BLaER1 treated with 17β-estradiol and CSF1 and Interleukin-3, amounts not matched to agents 10 nM and 100 nM (cell line): Measurements from ENCODE around the gene AEBP1.

Experiments
- H3K27ac ChIP-seq, 11 experiments: shearing (Covaris generic); formaldehyde crosslinking; 2 replicates each; pipeline ENCODE4 v1.8.1; 2022
- H3K27me3 ChIP-seq, 11 experiments: shearing (Covaris generic); formaldehyde crosslinking; 2 replicates each; pipeline ENCODE4 v1.8.1; 2022
- H3K36me3 ChIP-seq, 11 experiments: shearing (Covaris generic); formaldehyde crosslinking; 2 replicates each; pipeline ENCODE4 v1.8.1; 2022
- H3K4me1 ChIP-seq, 10 experiments: shearing (Covaris generic); formaldehyde crosslinking; 2 replicates each; pipeline ENCODE4 v1.8.1; 2022
- H3K4me2 ChIP-seq, 11 experiments: shearing (Covaris generic); formaldehyde crosslinking; 2 replicates each; pipeline ENCODE4 v1.8.1; 2022
- H3K4me3 ChIP-seq, 10 experiments: shearing (Covaris generic); formaldehyde crosslinking; 2 replicates each; pipeline ENCODE4 v1.8.1; 2022
- H3K9ac ChIP-seq, 11 experiments: shearing (Covaris generic); formaldehyde crosslinking; 2 replicates each; pipeline ENCODE4 v1.8.1; 2022
- H3K9me3 ChIP-seq, 11 experiments: shearing (Covaris generic); formaldehyde crosslinking; replicated peaks in 1 of 11; 2 replicates each; pipeline ENCODE4 v1.8.1; 2022
- H4K20me1 ChIP-seq, 11 experiments: shearing (Covaris generic); formaldehyde crosslinking; 2 replicates each; pipeline ENCODE4 v1.8.1; 2022
- Cebpa-rat ChIP-seq, 11 experiments: shearing (Covaris generic); IDR thresholded peaks; 2 replicates each; pipeline ENCODE4 v1.8.1; 2022

Gene AEBP1

DNA sequence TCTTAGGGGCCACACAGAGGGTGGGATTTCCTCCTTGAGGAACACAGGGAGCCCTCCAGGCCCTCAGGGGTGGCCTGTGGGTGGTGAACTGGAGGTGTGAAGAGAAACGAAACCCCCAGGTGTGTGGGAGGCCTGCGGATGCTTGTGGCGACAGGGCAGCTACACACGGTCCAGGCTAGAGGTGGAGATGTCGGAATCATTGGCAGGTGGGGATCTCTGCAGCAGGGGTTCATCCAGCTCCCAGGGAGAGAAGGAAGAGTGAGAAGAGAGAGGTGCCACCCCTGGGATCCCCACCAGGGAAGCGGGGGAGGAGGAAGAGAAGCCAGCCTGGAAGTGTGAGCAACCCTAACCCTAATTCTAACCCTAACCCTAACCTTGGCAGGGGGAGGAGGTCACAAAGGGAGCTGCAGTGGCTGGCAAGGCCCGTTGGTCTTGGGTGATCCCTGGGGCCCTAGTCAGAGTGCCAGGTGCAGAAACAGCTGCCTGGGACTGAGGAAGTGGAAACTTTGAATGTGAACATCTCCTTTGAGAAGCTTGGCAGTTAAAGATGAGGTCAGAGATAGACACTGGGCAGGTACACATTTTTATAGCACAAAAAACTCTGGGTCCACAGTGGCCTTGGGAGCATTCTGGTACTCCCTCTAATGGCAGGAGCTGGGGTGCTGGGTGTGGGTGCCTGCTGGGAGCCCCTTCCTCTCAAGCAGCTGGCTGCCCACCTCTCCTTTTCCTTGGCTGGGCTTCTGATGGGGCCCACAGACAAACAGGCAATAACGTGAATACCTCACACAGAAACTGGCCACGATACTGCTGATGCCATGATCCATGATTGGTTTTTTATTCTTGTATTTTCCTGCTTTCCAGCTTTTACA is 6.8 kb upstream of the AEBP1 start:
- TF ChIP-seq Cebpa-rat (IDR thresholded peaks at IDR 0.05): no peak
- Histone ChIP-seq H3K4me3 (peak overlapping the region in 2 of 10 experiments; percentile 18 to 35; a peak in 2 of 20 replicates), H3K4me1 (peaks cover 89 to 100% (median 100%) of the 10 kb centered on the region in 10 experiments), H3K27me3 (no peaks in the 10 kb centered on the region), H4K20me1 (no peaks in the 10 kb centered on the region), H3K27ac (peak overlapping the region; percentile 30 to 97 (median 84); a peak in 20 of 22 replicates), H3K9ac (peak overlapping the region in 9 of 11 experiments; percentile 18 to 84 (median 70); a peak in 18 of 22 replicates), H3K4me2 (peak overlapping the region; percentile 65 to 97 (median 85)), H3K9me3 (peaks cover 0 to 9% (median 5%) of the 10 kb centered on the region in 11 experiments; a peak in 8 of 22 replicates), H3K36me3 (no peaks in the 10 kb centered on the region)

DNA sequence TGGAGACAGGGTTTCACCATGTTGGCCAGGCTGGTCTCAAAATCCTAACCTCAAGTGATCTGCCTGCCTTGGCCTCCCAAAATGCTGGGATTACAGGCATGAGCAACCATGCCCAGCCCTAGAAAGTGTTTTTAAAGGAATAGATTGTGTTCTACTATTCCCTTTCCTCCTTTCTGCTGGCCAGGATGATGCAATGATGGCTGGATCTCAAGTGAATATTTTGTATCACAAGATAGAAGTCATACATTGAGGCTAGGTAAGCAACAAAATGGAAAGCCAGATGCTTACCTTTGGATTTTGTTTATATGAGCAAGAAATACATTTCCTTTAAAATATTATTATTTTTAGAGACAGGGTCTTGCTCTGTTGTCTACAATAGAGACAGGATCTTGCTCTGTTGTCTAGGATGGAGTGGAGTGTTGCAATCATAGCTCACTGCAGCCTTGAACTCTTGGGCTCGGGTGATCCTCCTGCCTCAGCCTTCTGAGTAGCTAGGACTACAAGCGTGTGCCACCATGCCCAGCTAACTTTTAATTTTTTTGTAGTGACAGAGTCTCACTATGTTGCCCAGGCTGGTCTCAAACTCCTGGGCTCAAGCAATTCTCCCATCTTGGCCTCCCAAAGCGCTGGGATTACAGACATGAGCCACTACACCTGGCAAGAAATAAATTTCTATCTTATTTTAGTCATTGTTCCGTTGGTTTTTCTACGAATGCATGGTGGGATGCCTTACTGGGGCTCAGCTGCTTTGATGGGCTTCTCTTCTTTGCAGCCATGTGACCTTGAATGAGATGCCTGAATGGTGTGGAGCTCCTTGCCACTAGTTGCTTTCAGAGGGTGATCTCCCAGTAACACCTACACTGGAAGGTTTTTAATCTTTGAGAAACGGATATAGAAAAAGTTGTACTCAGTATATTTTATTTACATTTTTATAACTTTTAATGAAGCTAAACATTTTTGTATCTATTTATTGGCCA is 5.8 kb upstream of the AEBP1 start:
- H3K27me3 ChIP-seq: no peaks in the 10 kb centered on the region; a peak in 1 of 22 replicates
- H3K4me2 ChIP-seq: peak overlapping the region; percentile 65 to 97 (median 85)
- H3K4me3 ChIP-seq: no peak overlapping the region
- peaks cover 0 to 5% (median 2%) of the 10 kb centered on the region in 11 experiments; a peak in 8 of 22 replicates for H3K9me3 ChIP-seq
- H3K27ac ChIP-seq: peak overlapping the region; percentile 1 to 97 (median 84); a peak in 20 of 22 replicates
- peak overlapping the region in 8 of 11 experiments; percentile 59 to 84 (median 74); a peak in 16 of 22 replicates for H3K9ac ChIP-seq
- H3K4me1 ChIP-seq: peaks cover 90 to 100% (median 100%) of the 10 kb centered on the region in 10 experiments
- H4K20me1 ChIP-seq: no peaks in the 10 kb centered on the region
- TF ChIP-seq Cebpa-rat (IDR thresholded peaks at IDR 0.05): peak in 2 of 11 experiments; percentile 51 to 54; a peak in 2 of 22 replicates
- H3K36me3 ChIP-seq: no peaks in the 10 kb centered on the region

DNA sequence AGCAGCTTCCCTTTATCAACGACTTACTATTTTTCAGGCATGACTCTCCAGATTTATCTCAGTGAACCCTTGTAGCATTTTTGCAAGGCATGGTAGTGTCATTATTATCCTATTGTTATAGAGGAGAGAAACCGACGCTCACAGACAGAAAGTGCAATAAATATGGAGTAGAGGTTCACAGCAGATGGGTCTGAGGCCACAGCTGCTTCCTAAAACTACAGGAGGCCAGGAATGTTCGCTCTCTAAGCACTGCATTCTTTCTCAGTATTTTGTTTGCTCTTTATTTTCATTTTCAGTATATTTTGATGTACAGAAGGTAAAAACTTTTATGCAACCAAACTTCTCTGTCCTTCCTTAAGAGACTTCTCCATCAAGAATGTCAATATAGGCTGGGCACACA is 4.5 kb upstream of the AEBP1 start:
- Histone ChIP-seq H3K27ac (peak overlapping the region; percentile 77 to 97 (median 89); a peak in 21 of 22 replicates), H3K4me2 (peak overlapping the region; percentile 81 to 97 (median 91)), H3K4me3 (no peak overlapping the region), H3K27me3 (no peaks in the 10 kb centered on the region; a peak in 1 of 22 replicates), H3K9me3 (no peaks in the 10 kb centered on the region), H4K20me1 (peaks cover 0 to 2% (median 0%) of the 10 kb centered on the region in 11 experiments; a peak in 4 of 22 replicates), H3K36me3 (no peaks in the 10 kb centered on the region), H3K9ac (peak overlapping the region in 10 of 11 experiments; percentile 64 to 89 (median 74); a peak in 17 of 22 replicates), H3K4me1 (peaks cover 84 to 93% (median 92%) of the 10 kb centered on the region in 10 experiments)
- TF ChIP-seq Cebpa-rat (IDR thresholded peaks at IDR 0.05): no peak

DNA sequence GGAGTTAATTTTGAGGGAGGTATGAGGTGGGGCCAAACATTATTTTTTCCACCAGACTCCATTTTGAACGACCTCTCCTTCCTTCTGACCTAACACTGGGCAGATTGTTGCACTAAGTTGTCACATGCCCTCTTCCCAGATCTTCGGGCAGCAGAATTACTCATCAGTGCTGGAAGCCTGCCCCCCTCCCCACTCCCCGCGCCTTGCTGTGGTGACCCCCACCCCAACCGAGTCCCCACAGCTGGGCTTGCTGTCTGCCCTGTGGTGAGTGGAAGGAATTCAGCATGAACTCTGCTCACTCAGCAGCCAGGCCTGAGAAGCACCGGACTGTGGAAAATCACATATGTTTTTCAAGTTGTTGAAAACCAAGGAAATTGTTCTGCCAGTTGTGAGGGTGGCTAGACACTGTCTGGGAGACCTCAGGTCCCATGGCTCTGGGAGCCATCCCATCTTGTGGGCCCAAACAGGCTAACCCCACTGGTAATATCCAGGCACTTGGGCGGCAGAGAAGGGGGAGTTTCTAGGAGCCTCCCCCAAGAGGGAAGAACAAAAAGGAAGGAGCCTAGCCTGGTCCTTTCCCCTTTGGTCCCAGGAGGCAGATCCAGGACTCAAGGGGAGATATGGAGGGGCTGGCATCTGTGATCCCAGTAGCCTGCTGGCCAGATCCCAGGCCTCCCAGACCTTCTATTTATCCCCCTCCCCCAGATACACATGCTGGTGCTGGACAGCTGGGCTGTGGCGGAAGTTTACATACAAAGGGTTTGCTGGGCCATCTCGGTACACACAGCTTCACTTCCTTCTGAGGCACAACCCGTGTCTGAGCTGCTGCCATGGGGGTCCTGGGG is 3.5 kb upstream of the AEBP1 start:
- H3K27me3 ChIP-seq: no peaks in the 10 kb centered on the region; a peak in 1 of 22 replicates
- H3K9ac ChIP-seq: peak overlapping the region; percentile 53 to 89 (median 73); a peak in 21 of 22 replicates
- peak overlapping the region; percentile 81 to 97 (median 91) for H3K4me2 ChIP-seq
- H3K4me1 ChIP-seq: peaks cover 83 to 92% (median 90%) of the 10 kb centered on the region in 10 experiments
- H3K27ac ChIP-seq: peak overlapping the region; percentile 77 to 97 (median 89)
- peak overlapping the region in 5 of 10 experiments; percentile 3 to 50 (median 17); a peak in 5 of 20 replicates for H3K4me3 ChIP-seq
- peaks cover 0 to 12% (median 9%) of the 10 kb centered on the region in 11 experiments; a peak in 17 of 22 replicates for H4K20me1 ChIP-seq
- TF ChIP-seq Cebpa-rat (IDR thresholded peaks at IDR 0.05): no peak
- no peaks in the 10 kb centered on the region for H3K9me3 ChIP-seq
- no peaks in the 10 kb centered on the region for H3K36me3 ChIP-seq

DNA sequence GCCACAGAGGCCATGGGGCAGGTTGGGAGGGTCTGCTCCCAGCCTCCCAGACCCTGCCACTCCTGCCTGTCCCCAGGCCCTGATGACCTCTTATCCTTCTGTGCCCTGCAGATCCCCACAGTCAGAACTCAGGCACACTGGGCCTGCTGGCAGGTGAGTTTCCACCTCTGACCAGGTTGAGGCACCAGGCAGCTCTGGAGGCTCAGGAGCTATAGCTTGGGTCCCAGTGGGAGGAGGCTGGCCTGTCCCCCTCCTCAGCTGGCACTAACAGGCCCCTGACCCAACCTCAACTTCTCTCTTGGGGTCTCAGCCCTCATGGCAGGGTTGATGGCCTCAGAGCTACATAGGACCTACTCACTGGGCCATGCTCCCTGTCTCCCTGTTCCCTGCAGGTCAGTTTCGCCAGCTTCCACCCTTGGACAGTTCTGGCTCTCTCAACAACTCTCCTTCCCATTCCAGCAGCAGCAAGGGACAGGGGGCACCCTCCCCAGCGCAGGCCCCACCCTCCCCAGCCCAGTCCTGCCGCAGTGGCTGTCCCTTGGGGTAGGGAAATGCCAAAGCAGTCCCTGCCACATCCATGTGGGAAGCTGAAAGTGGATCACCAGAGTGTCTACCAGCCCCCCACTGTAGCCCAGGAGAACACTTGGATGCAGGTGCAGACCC is 2.7 kb upstream of the AEBP1 start:
- H3K4me2 ChIP-seq: peak overlapping the region; percentile 81 to 97 (median 91)
- H3K4me3 ChIP-seq: peak overlapping the region in 5 of 10 experiments; percentile 3 to 50 (median 17); a peak in 5 of 20 replicates
- TF ChIP-seq Cebpa-rat (IDR thresholded peaks at IDR 0.05): no peak

DNA sequence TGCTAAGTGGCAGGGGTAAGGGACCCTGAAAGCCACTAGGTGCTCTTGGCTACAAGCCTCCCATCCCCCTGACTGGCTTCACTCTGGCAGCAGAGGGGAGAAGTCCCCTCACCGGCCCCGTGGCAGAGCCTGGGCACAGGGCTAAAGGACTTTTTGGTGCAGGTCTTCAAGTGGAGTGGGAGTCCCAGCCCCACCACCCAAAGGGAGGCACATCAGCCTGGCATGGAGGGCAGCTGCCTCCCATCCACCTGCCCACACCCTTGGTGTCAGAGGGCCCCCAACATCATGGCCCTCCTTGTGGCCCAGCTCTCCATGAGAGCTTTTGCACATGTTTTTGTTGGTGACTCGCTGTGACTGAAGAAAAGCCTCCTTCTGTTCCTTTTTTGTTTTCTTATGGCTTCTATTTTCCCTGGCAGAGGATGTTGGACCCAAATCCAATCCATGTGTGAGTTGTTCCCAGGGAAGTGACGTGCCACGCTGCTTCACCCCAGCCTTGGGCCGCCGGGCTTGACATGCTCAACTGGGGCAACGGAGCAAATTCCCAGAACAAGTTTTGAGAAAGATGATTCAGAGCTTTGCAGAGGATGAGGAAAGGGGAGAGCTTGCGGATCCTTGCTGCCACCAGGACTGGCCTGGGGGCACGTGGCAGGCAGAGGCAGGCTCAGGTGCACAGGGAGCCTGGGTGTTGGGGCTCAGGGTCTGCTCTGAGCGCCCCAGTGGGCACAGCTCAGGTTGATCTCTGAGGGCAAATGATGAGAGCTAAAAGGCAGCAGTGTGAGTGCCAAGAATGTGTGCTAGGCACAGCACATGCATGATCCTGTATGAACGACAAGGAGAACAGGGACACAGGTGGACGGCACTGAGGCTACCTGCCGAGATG is 1.9 kb upstream of the AEBP1 start:
- TF ChIP-seq Cebpa-rat (IDR thresholded peaks at IDR 0.05): no peak
- Histone ChIP-seq H3K27ac (peak overlapping the region in 9 of 11 experiments; percentile 84 to 97 (median 91); a peak in 18 of 22 replicates), H3K36me3 (peaks cover 0 to 15% (median 13%) of the 10 kb centered on the region in 11 experiments; a peak in 18 of 22 replicates), H4K20me1 (peaks cover 0 to 27% (median 24%) of the 10 kb centered on the region in 11 experiments; a peak in 18 of 22 replicates), H3K27me3 (no peaks in the 10 kb centered on the region; a peak in 1 of 22 replicates), H3K4me3 (peak overlapping the region in 3 of 10 experiments; percentile 3 to 84 (median 76); a peak in 4 of 20 replicates), H3K9ac (peak overlapping the region in 9 of 11 experiments; percentile 1 to 89 (median 79); a peak in 12 of 22 replicates), H3K4me1 (peaks cover 81 to 93% (median 90%) of the 10 kb centered on the region in 10 experiments), H3K9me3 (no peaks in the 10 kb centered on the region), H3K4me2 (peak overlapping the region; percentile 81 to 97 (median 91))

More for the DNA sequence above, 2.7 kb upstream of the AEBP1 start:
- Histone ChIP-seq H3K27ac (peak overlapping the region; percentile 77 to 97 (median 89)), H3K9me3 (no peaks in the 10 kb centered on the region), H4K20me1 (peaks cover 0 to 19% (median 16%) of the 10 kb centered on the region in 11 experiments; a peak in 18 of 22 replicates), H3K9ac (peak overlapping the region; percentile 53 to 89 (median 73); a peak in 21 of 22 replicates), H3K4me1 (peaks cover 86 to 93% (median 90%) of the 10 kb centered on the region in 10 experiments), H3K36me3 (peaks cover 0 to 7% (median 5%) of the 10 kb centered on the region in 11 experiments; a peak in 11 of 22 replicates), H3K27me3 (no peaks in the 10 kb centered on the region; a peak in 1 of 22 replicates)
